DMS79 treated with DMSO at 0.1 percent for 48 hours (cell line): ENCODE data around the gene MRPS27.

ENCODE experiments used
- DNase-seq: peaks from one replicate; lab custom pipeline; 2025; lab: John Stamatoyannopoulos, UW

Gene MRPS27

GRCh38 chr5:72319976-72320752 is at the start of gene MRPS27, which contains the start of gene PTCD2:
Gene MRPS27, minus strand, starts transcription at chr5:72320240. Its CDS starts 19 bp downstream, at chr5:72320221.
Gene PTCD2, plus strand, starts transcription at chr5:72320373. Its CDS starts 10 bp downstream, at chr5:72320383.
- DNase-seq: peak; percentile 84

GRCh38 chr5:72369711-72370110 is 49.7 kb upstream of the MRPS27 start:
- DNase-seq: no peak

- DNase-seq: no peak
Measured at GRCh38 chr5:72369301-72369700, 49.3 kb upstream of the MRPS27 start.

GRCh38 chr5:72368271-72368670 is 48.2 kb upstream of the MRPS27 start:
- no peak for DNase-seq

- peak; percentile 24 for DNase-seq
Measured at GRCh38 chr5:72366324-72366976, 46.4 kb upstream of the MRPS27 start.

GRCh38 chr5:72364951-72365350 is 44.9 kb upstream of the MRPS27 start:
- DNase-seq: no peak

GRCh38 chr5:72364171-72364570 is 44.1 kb upstream of the MRPS27 start:
- DNase-seq: no peak

- DNase-seq: no peak
Measured at GRCh38 chr5:72363166-72363802, 43.2 kb upstream of the MRPS27 start.

- no peak for DNase-seq
Measured at GRCh38 chr5:72359886-72360285, 39.8 kb upstream of the MRPS27 start.

GRCh38 chr5:72358925-72359324 is 38.9 kb upstream of the MRPS27 start:
- no peak for DNase-seq

- no peak for DNase-seq
Measured at GRCh38 chr5:72356361-72356760, 36.3 kb upstream of the MRPS27 start.

GRCh38 chr5:72355706-72356299 is 35.8 kb upstream of the MRPS27 start:
- DNase-seq: no peak

- DNase-seq: no peak
Measured at GRCh38 chr5:72353046-72353445, 33.0 kb upstream of the MRPS27 start.

- DNase-seq: no peak
Measured at GRCh38 chr5:72352616-72353015, 32.6 kb upstream of the MRPS27 start.

GRCh38 chr5:72351376-72351775 is 31.3 kb upstream of the MRPS27 start:
- no peak for DNase-seq

GRCh38 chr5:72347801-72348308 is 27.8 kb upstream of the MRPS27 start:
- DNase-seq: no peak

GRCh38 chr5:72346398-72346797 is 26.4 kb upstream of the MRPS27 start:
- no peak for DNase-seq

- DNase-seq: no peak
Measured at GRCh38 chr5:72338689-72339209, 18.7 kb upstream of the MRPS27 start.

GRCh38 chr5:72337159-72337558 is 17.1 kb upstream of the MRPS27 start:
- no peak for DNase-seq

GRCh38 chr5:72330712-72331111 is 10.7 kb upstream of the MRPS27 start:
- DNase-seq: no peak

- DNase-seq: peak; percentile 77
Measured at GRCh38 chr5:72328172-72328571, 8.1 kb upstream of the MRPS27 start.

- no peak for DNase-seq
Measured at GRCh38 chr5:72326306-72326649, 6.2 kb upstream of the MRPS27 start.
